SK-N-MC (cell line): ENCODE data around the gene SEMA4F.
A peak's percentile ranks its signal among the peaks of the same experiment; 100 is the strongest.

Experiments
- DNase-seq: peaks from one replicate; pipeline ENCODE4 v3.0.0-alpha.2; 2011; ENCODE audit warnings: low read depth, low spot score
- H3K27ac ChIP-seq: fragments of 200-600 bp; sonication (generic); 2 replicates; pipeline ENCODE4 v1.5.1; 2016; ENCODE audit warnings: mixed run types
- H3K36me3 ChIP-seq: fragments of 200-600 bp; sonication (generic); 2 replicates; pipeline ENCODE4 v1.6.1; 2017; ENCODE audit warnings: antibody characterized with exemption, low read length, mixed read lengths; ENCODE audit not compliant: insufficient read depth
- H3K4me3 ChIP-seq: fragments of 200-600 bp; sonication (generic); 2 replicates; pipeline ENCODE4 v1.5.1; 2016
- H3K9ac ChIP-seq: fragments of 200-600 bp; sonication (generic); 2 replicates; pipeline ENCODE4 v1.8.0; 2017; ENCODE audit warnings: mixed run types, mixed read lengths; ENCODE audit not compliant: insufficient read length
- H3K9me3 ChIP-seq: fragments of 200-600 bp; sonication (generic); 2 replicates; pipeline ENCODE4 v1.6.1; 2017; ENCODE audit warnings: low read depth, mild to moderate bottlenecking, antibody characterized with exemption, low read length, moderate library complexity, mixed read lengths
- EZH2 ChIP-seq: fragments of 200-600 bp; sonication (generic); IDR thresholded peaks from one replicate; pipeline ENCODE4 v1.6.1; 2017; ENCODE audit warnings: antibody characterized with exemption
- FOXP2 ChIP-seq: optimal IDR thresholded peaks from 2 replicates; pipeline ENCODE3; 2011; ENCODE audit warnings: mild to moderate bottlenecking, moderate library complexity; ENCODE audit not compliant: insufficient read depth; ENCODE audit errors: extremely low read length, control extremely low read depth
- POLR2AphosphoS5 ChIP-seq: IDR thresholded peaks from 2 replicates; pipeline ENCODE4 v1.6.1; 2012; ENCODE audit warnings: mild to moderate bottlenecking, low read depth, low read length, borderline replicate concordance

Gene SEMA4F

GRCh38 chr2:74682501-74682900 is 28.5 kb downstream of the SEMA4F start:
- Histone ChIP-seq H3K27ac (no peak overlapping the region), H3K9me3 (no peaks in the 10 kb centered on the region), H3K4me3 (no peak overlapping the region), H3K36me3 (no peaks in the 10 kb centered on the region), H3K9ac (no peak overlapping the region)
- TF ChIP-seq POLR2AphosphoS5 (no peak), FOXP2 (no peak), EZH2 (no peak)
- DNase-seq: no peak

DNA sequence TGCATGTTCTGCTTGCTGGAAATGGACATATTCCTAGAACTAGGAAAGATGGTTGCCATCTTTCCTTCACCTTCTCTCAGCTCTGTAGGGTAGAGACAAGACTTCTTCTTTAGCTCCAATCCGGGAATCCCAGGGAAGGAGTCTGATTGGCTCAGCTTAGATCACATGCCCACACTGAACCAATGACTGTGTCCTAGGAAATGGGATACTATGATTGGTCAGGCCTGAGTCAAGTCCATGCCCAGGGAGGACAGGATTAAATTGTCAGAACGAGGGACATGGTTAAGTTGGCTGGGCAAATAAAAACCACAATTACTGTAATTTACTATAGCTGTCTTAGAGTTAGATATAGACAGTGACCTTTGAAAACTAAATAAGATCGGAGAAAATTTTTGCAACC is 31.4 kb downstream of the SEMA4F start:
- H3K9me3 ChIP-seq: no peaks in the 10 kb centered on the region
- H3K9ac ChIP-seq: no peak overlapping the region
- no peak for TF ChIP-seq EZH2
- TF ChIP-seq POLR2AphosphoS5: no peak
- no peak for TF ChIP-seq FOXP2
- no peaks in the 10 kb centered on the region for H3K36me3 ChIP-seq
- no peak overlapping the region for H3K27ac ChIP-seq
- H3K4me3 ChIP-seq: no peak overlapping the region
- DNase-seq: no peak

GRCh38 chr2:74688881-74689280 is 34.8 kb downstream of the SEMA4F start:
- Histone ChIP-seq H3K36me3 (no peaks in the 10 kb centered on the region), H3K27ac (no peak overlapping the region), H3K4me3 (no peak overlapping the region), H3K9me3 (no peaks in the 10 kb centered on the region), H3K9ac (no peak overlapping the region)
- no peak for TF ChIP-seq POLR2AphosphoS5
- no peak for TF ChIP-seq FOXP2
- no peak for TF ChIP-seq EZH2
- no peak for DNase-seq

DNA sequence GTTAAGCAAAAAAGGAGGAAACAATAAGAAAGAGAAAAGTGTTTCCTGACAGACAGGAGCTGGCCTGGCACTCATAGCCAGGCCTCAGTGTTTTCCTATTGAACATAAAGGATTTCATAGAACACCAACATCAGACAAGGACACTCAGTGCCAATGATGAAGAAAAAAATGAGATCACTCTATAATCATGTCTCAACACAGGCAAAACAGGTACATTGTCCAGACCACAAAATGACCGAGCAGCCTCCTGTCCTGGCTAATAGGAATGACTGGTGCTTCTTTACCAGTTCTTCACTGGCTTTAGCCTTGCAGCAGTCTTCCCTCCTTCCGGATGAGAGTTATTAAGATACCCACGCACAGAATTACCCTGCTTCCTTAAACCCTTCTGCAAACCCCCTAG is 35.6 kb downstream of the SEMA4F start:
- Histone ChIP-seq H3K9ac (no peak overlapping the region), H3K27ac (no peak overlapping the region), H3K4me3 (no peak overlapping the region), H3K9me3 (no peaks in the 10 kb centered on the region), H3K36me3 (no peaks in the 10 kb centered on the region)
- TF ChIP-seq EZH2 (no peak), POLR2AphosphoS5 (no peak), FOXP2 (no peak)
- DNase-seq: no peak

GRCh38 chr2:74690571-74690970 is 36.5 kb downstream of the SEMA4F start:
- Histone ChIP-seq H3K4me3 (no peak overlapping the region), H3K36me3 (no peaks in the 10 kb centered on the region), H3K9me3 (no peaks in the 10 kb centered on the region), H3K9ac (no peak overlapping the region), H3K27ac (no peak overlapping the region)
- DNase-seq: peak; percentile 24
- no peak for TF ChIP-seq POLR2AphosphoS5
- TF ChIP-seq EZH2: no peak
- no peak for TF ChIP-seq FOXP2

GRCh38 chr2:74691929-74692328 is 37.9 kb downstream of the SEMA4F start:
- no peak for TF ChIP-seq POLR2AphosphoS5
- no peak for TF ChIP-seq EZH2
- no peak for TF ChIP-seq FOXP2
- no peak overlapping the region for H3K27ac ChIP-seq
- DNase-seq: no peak
- no peak overlapping the region for H3K4me3 ChIP-seq
- no peak overlapping the region for H3K9ac ChIP-seq
- H3K9me3 ChIP-seq: no peaks in the 10 kb centered on the region
- no peaks in the 10 kb centered on the region for H3K36me3 ChIP-seq

- Histone ChIP-seq H3K4me3 (no peak overlapping the region), H3K27ac (no peak overlapping the region), H3K9me3 (no peaks in the 10 kb centered on the region), H3K36me3 (no peaks in the 10 kb centered on the region), H3K9ac (no peak overlapping the region)
- no peak for DNase-seq
- TF ChIP-seq POLR2AphosphoS5 (no peak), FOXP2 (no peak)
Measured at GRCh38 chr2:74693213-74693612, 39.2 kb downstream of the SEMA4F start.

- no peak for DNase-seq
Measured at GRCh38 chr2:74693668-74694067, 39.6 kb downstream of the SEMA4F start.

DNA sequence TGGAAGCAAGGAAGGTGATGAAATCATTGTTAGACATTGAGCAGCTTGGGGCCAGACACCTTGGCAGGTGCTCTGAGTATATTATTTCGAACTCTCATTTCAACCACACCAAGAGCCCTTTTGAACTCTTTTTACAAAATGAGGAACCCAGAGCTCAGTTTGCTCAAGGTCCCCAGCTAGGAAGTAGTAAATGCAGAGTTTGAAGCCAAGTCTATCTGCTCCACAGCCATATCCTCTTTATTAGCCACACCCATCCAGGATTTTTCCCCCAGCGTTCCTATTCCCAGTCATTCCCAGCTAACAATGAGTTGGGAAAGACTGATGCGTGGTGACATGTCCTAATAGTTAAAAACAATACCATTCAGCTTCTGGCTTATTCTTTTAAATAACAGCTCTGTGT is 40.2 kb downstream of the SEMA4F start:
- Histone ChIP-seq H3K36me3 (no peaks in the 10 kb centered on the region), H3K9ac (no peak overlapping the region), H3K9me3 (no peaks in the 10 kb centered on the region), H3K27ac (no peak overlapping the region), H3K4me3 (no peak overlapping the region)
- TF ChIP-seq EZH2: no peak
- TF ChIP-seq FOXP2: no peak
- TF ChIP-seq POLR2AphosphoS5: no peak
- DNase-seq: no peak

More at GRCh38 chr2:74693668-74694067, 39.6 kb downstream of the SEMA4F start:
- no peaks in the 10 kb centered on the region for H3K36me3 ChIP-seq
- no peak overlapping the region for H3K27ac ChIP-seq
- no peaks in the 10 kb centered on the region for H3K9me3 ChIP-seq
- no peak overlapping the region for H3K9ac ChIP-seq
- no peak for TF ChIP-seq EZH2
- no peak for TF ChIP-seq POLR2AphosphoS5
- TF ChIP-seq FOXP2: no peak
- H3K4me3 ChIP-seq: no peak overlapping the region
